Neural cell (in vitro differentiated cells): Measurements from ENCODE around the gene CD164L2. TPM values are rescaled to one million over a fixed set of nuclear protein-coding genes. Genes with fewer than 3 reads are reported as not detected.

ENCODE experiments used
- H2AFZ ChIP-seq: fragments of 200-600, 300-800 bp; sonication (generic), shearing (Covaris generic); 2 replicates; pipeline ENCODE4 v1.6.0; 2014; ENCODE audit warnings: low read depth, mild to moderate bottlenecking, antibody characterized with exemption, low read length, moderate library complexity
- H3F3A ChIP-seq: fragments of 200-600 bp; shearing (Covaris generic); 2 replicates; pipeline ENCODE4 v1.6.1; 2016; ENCODE audit warnings: mild to moderate bottlenecking, moderate library complexity, mixed read lengths, antibody characterized with exemption, low read length; ENCODE audit not compliant: insufficient read depth, poor library complexity, severe bottlenecking
- H3K27ac ChIP-seq: fragments of 200-600, 300-800 bp; sonication (generic), shearing (Covaris generic); 2 replicates; pipeline ENCODE4 v1.5.1; 2014; ENCODE audit warnings: mild to moderate bottlenecking, low read length, moderate library complexity
- H3K27me3 ChIP-seq: fragments of 300-800, 200-600 bp; sonication (generic), shearing (Covaris generic); 2 replicates; pipeline ENCODE4 v1.6.0; 2014; ENCODE audit warnings: mild to moderate bottlenecking, low read depth, low read length, moderate library complexity; ENCODE audit not compliant: insufficient read depth
- H3K36me3 ChIP-seq: fragments of 300-800, 200-600 bp; sonication (generic), shearing (Covaris generic); 2 replicates; pipeline ENCODE4 v1.5.1; 2014; ENCODE audit warnings: mild to moderate bottlenecking, antibody characterized with exemption, low read length, moderate library complexity; ENCODE audit not compliant: insufficient read depth
- H3K4me2 ChIP-seq: fragments of 300-800, 200-600 bp; sonication (generic), shearing (Covaris generic); 2 replicates; pipeline ENCODE4 v1.6.0; 2014; ENCODE audit warnings: mild to moderate bottlenecking, low read length
- H3K4me3 ChIP-seq: fragments of 300-800, 200-600 bp; sonication (generic), shearing (Covaris generic); 2 replicates; pipeline ENCODE4 v1.5.1; 2014; ENCODE audit warnings: mild to moderate bottlenecking, low read length, moderate library complexity
- H3K79me2 ChIP-seq: fragments of 200-600 bp; shearing (Covaris generic); replicated peaks from 2 replicates; pipeline ENCODE4 v1.6.0; 2014; ENCODE audit warnings: mild to moderate bottlenecking, low read length, moderate library complexity; ENCODE audit not compliant: insufficient read depth
- H3K9ac ChIP-seq: fragments of 300-800, 200-600 bp; sonication (generic), shearing (Covaris generic); 2 replicates; pipeline ENCODE4 v1.6.1; 2016; ENCODE audit warnings: mild to moderate bottlenecking, low read length, mixed read lengths
- H3K9me2 ChIP-seq: fragments of 200-600 bp; shearing (Covaris generic); 2 replicates; pipeline ENCODE4 v1.6.1; 2016; ENCODE audit warnings: mild to moderate bottlenecking, low read length, mixed read lengths; ENCODE audit not compliant: insufficient read depth
- H3K9me3 ChIP-seq: fragments of 200-600, 300-800 bp; sonication (generic), shearing (Covaris generic); 2 replicates; pipeline ENCODE4 v1.6.1; 2016; ENCODE audit warnings: mild to moderate bottlenecking, mixed run types, low read length, moderate library complexity, mixed read lengths
- H4K20me1 ChIP-seq: fragments of 200-600 bp; shearing (Covaris generic); 2 replicates; pipeline ENCODE4 v1.6.1; 2016; ENCODE audit warnings: mild to moderate bottlenecking, mixed run types; ENCODE audit not compliant: insufficient read depth
- CTCF ChIP-seq: fragments of 450-650 bp; IDR thresholded peaks from 2 replicates; pipeline ENCODE4 v1.5.1; 2014; ENCODE audit warnings: antibody characterized with exemption, mild to moderate bottlenecking, moderate library complexity; ENCODE audit not compliant: poor library complexity, severe bottlenecking
- EP300 ChIP-seq: fragments of 450-650 bp; conservative IDR thresholded peaks from 2 replicates; pipeline ENCODE4 v1.6.1; 2014; ENCODE audit warnings: antibody characterized with exemption, mild to moderate bottlenecking, moderate library complexity; ENCODE audit not compliant: poor library complexity, severe bottlenecking
- EZH2 ChIP-seq: fragments of 200-600, 300-800 bp; shearing (Covaris generic), sonication (generic); IDR thresholded peaks from 2 replicates; pipeline ENCODE4 v1.6.1; 2014; ENCODE audit warnings: antibody characterized with exemption, low read length, borderline replicate concordance, mild to moderate bottlenecking; ENCODE audit not compliant: insufficient read depth, poor library complexity, severe bottlenecking
- MXI1 ChIP-seq: fragments of 450-650 bp; conservative IDR thresholded peaks from 2 replicates; pipeline ENCODE4 v1.6.1; 2014; ENCODE audit warnings: antibody characterized with exemption, mild to moderate bottlenecking; ENCODE audit not compliant: poor library complexity, severe bottlenecking
- POLR2AphosphoS5 ChIP-seq: IDR thresholded peaks from 2 replicates; pipeline ENCODE4 v1.6.1; 2012
- RAD21 ChIP-seq: fragments of 450-650 bp; conservative IDR thresholded peaks from 2 replicates; pipeline ENCODE4 v1.6.1; 2014; ENCODE audit warnings: antibody characterized with exemption, mild to moderate bottlenecking, moderate library complexity
- REST ChIP-seq: IDR thresholded peaks from 2 replicates; pipeline ENCODE4 v1.6.1; 2012; ENCODE audit warnings: borderline replicate concordance
- SMC3 ChIP-seq: fragments of 450-650 bp; conservative IDR thresholded peaks from 2 replicates; pipeline ENCODE4 v1.6.1; 2014; ENCODE audit warnings: antibody characterized with exemption, mild to moderate bottlenecking, moderate library complexity; ENCODE audit not compliant: poor library complexity
- TAF1 ChIP-seq: IDR thresholded peaks from 2 replicates; pipeline ENCODE4 v1.6.1; 2012; ENCODE audit warnings: low read depth
- polyA plus RNA-seq: library from polyadenylated mRNA; depleted of rRNA; stranded (reverse); fragments of >200 nt; gene quantifications from 2 replicates; pipeline ENCODE4 v1.2.3, GENCODE V29; 2014

The CD164L2 gene
- polyA plus RNA-seq, 1 donor from 2014 or later, result not detected

- H3F3A ChIP-seq, result no peaks in the 10 kb centered on the region
- no peak overlapping the region for H3K4me3 ChIP-seq
- H3K27ac ChIP-seq, result no peak overlapping the region
- H4K20me1 ChIP-seq, result no peaks in the 10 kb centered on the region
- H3K9me3 ChIP-seq, result no peaks in the 10 kb centered on the region
- H3K4me2 ChIP-seq, result no peak overlapping the region
- H3K27me3 ChIP-seq, result no peaks in the 10 kb centered on the region
- H3K9me2 ChIP-seq, result no peaks in the 10 kb centered on the region
- H2AFZ ChIP-seq, result no peak overlapping the region
- no peaks in the 10 kb centered on the region for H3K36me3 ChIP-seq
- no peak overlapping the region for H3K9ac ChIP-seq
- TF ChIP-seq EZH2 (no peak), EP300 (no peak), TAF1 (no peak), SMC3 (peak; percentile 37), CTCF (peak; percentile 59), REST (no peak), RAD21 (peak; percentile 65), MXI1 (no peak), POLR2AphosphoS5 (no peak)
- no peaks in the 10 kb centered on the region for H3K79me2 ChIP-seq
These were observed 20.1 kb upstream of the CD164L2 start for GRCh38 chr1:27403065-27403726.

GRCh38 chr1:27402349-27402754, 19.2 kb upstream of the CD164L2 start:
- TF ChIP-seq REST (no peak), RAD21 (no peak), TAF1 (no peak), EP300 (no peak), CTCF (no peak), EZH2 (no peak), SMC3 (no peak), MXI1 (no peak), POLR2AphosphoS5 (no peak)
- no peaks in the 10 kb centered on the region for H3K27me3 ChIP-seq
- H2AFZ ChIP-seq, result no peak overlapping the region
- H3K9ac ChIP-seq, result no peak overlapping the region
- no peaks in the 10 kb centered on the region for H3F3A ChIP-seq
- H3K9me2 ChIP-seq, result no peaks in the 10 kb centered on the region
- no peaks in the 10 kb centered on the region for H3K79me2 ChIP-seq
- H3K27ac ChIP-seq, result no peak overlapping the region
- no peaks in the 10 kb centered on the region for H4K20me1 ChIP-seq
- no peak overlapping the region for H3K4me3 ChIP-seq
- no peaks in the 10 kb centered on the region for H3K9me3 ChIP-seq
- H3K36me3 ChIP-seq, result no peaks in the 10 kb centered on the region
- H3K4me2 ChIP-seq, result no peak overlapping the region
